Measurements from ENCODE around the gene TEKT3.

GRCh38 chr17:15363702-15364101 is 22.3 kb upstream of the TEKT3 start:
- TF ChIP-seq CTCF (IDR thresholded peaks at IDR 0.05): no peak
- TF ChIP-seq POLR2A (IDR thresholded peaks at IDR 0.05): no peak

Measured in heart left ventricle (tissue), 13 donors.